Tibial nerve (tissue), 4 donors: Measurements from ENCODE around the gene GLRX2.

ENCODE experiments used
- CTCF ChIP-seq, 5 experiments: fragments of 200-600 bp in 3 of 5; fragments of 450-650 bp in 2 of 5; sonication (generic) in 3 of 5; IDR thresholded peaks; one replicate each; pipeline ENCODE4 v1.5.1; 2016 to 2019; ENCODE audit warnings: antibody characterized with exemption in 5 of 5, mild to moderate bottlenecking in 3 of 5, moderate library complexity in 2 of 5
- EP300 ChIP-seq, 2 donors: sonication (generic); formaldehyde crosslinking; IDR thresholded peaks; one replicate each; pipeline ENCODE4 v1.6.1; 2017; ENCODE audit warnings: antibody characterized with exemption in 2 of 2, mild to moderate bottlenecking in 1 of 2

GRCh38 chr1:193118194-193118593 lies 13.0 kb upstream of the GLRX2 start:
- TF ChIP-seq CTCF (IDR thresholded peaks at IDR 0.05): no peak
- no peak for TF ChIP-seq EP300 (IDR thresholded peaks at IDR 0.05)
